Esophagus muscularis mucosa (tissue), 4 donors: ENCODE measurements around the gene CACNG8. TPM values are rescaled to one million over a fixed set of nuclear protein-coding genes. Genes with fewer than 3 reads are reported as not detected.
"Not testable (repeated sequence)": the region's sequence is repeated elsewhere in the genome, so short reads cannot be mapped to it uniquely, and the experiment has no call there.

Experiments
- DNase-seq: peaks from one replicate; pipeline ENCODE4 v3.0.0-alpha.2; 2017; ENCODE audit errors: extremely low spot score
- H3K27ac ChIP-seq, 4 donors: fragments of 200-600 bp; sonication (generic); replicated peaks in 1 of 4; 1 replicate in 3 of 4; 2 replicates in 1 of 4; pipeline ENCODE4 v1.5.1; 2016 to 2019; ENCODE audit warnings: mild to moderate bottlenecking in 1 of 4
- H3K27me3 ChIP-seq, 4 donors: fragments of 200-600 bp; sonication (generic); one replicate each; pipeline versions ENCODE4 v1.5.1 to v1.6.0; 2016 to 2019
- H3K36me3 ChIP-seq, 4 donors: fragments of 200-600 bp; sonication (generic); one replicate each; pipeline ENCODE4 v1.5.1; 2016 to 2019
- H3K4me1 ChIP-seq, 4 donors: fragments of 200-600 bp; sonication (generic); one replicate each; pipeline ENCODE4 v1.5.1; 2016 to 2019
- H3K4me3 ChIP-seq, 4 donors: fragments of 200-600 bp; sonication (generic); 1 replicate in 2 of 4; 2 replicates in 2 of 4; pipeline ENCODE4 v1.5.1; 2016 to 2019; ENCODE audit warnings: mild to moderate bottlenecking in 4 of 4, moderate library complexity in 1 of 4
- H3K9me3 ChIP-seq, 4 donors: fragments of 200-600 bp; sonication (generic); 1 replicate in 3 of 4; 2 replicates in 1 of 4; pipeline ENCODE4 v1.5.1; 2016 to 2019
- CTCF ChIP-seq, 3 experiments: fragments of 200-600 bp in 2 of 3; fragments of 450-650 bp in 1 of 3; sonication (generic) in 2 of 3; IDR thresholded peaks; one replicate each; pipeline ENCODE4 v1.5.1; 2017 to 2019; ENCODE audit warnings: antibody characterized with exemption in 3 of 3, mild to moderate bottlenecking in 2 of 3, moderate library complexity in 1 of 3
- EP300 ChIP-seq: sonication (generic); formaldehyde crosslinking; IDR thresholded peaks from one replicate; pipeline ENCODE4 v1.6.1; 2017; ENCODE audit warnings: antibody characterized with exemption
- POLR2A ChIP-seq: fragments of 450-650 bp; IDR thresholded peaks from one replicate; pipeline ENCODE4 v1.6.1; 2017; ENCODE audit warnings: antibody characterized with exemption, moderate library complexity, mild to moderate bottlenecking, low read depth
- POLR2AphosphoS5 ChIP-seq, 2 donors: sonication (generic); formaldehyde crosslinking; IDR thresholded peaks; one replicate each; pipeline ENCODE4 v1.6.1; 2017; ENCODE audit warnings: antibody characterized with exemption in 2 of 2
- WGBS: methylation state at CpG from one replicate; pipeline ENCODE4 v1.1.5; 2018; 5-methylcytosine and 5-hydroxymethylcytosine counted together
- intact Hi-C: fragments of 100-400 bp; cut with DNase I; formaldehyde crosslinking; loops from one replicate; pipeline ENCODE4 v1.15.1; 2023
- total RNA-seq, 4 donors: library from RNA; depleted of rRNA; stranded (reverse); fragments of >200 nt; gene quantifications; one replicate each; pipeline versions ENCODE4 v1.1.0 to v1.2.1, GENCODE V29; 2016

CACNG8 gene
- total RNA-seq, 4 donors from 2014 or later, result 0.06 TPM; not detected in 3

- WGBS, result 23% methylated on average over 9 of the region's 9 CpGs
- no peak overlapping the region for H3K27ac ChIP-seq
- TF ChIP-seq CTCF (IDR thresholded peaks at IDR 0.05), result no peak
- no peak for TF ChIP-seq POLR2A
- no peak for TF ChIP-seq EP300
- no peak for TF ChIP-seq POLR2AphosphoS5 (IDR thresholded peaks at IDR 0.05)
- no peak overlapping the region for H3K4me3 ChIP-seq
- no peak for DNase-seq
- H3K4me1 ChIP-seq, result peaks cover 0 to 5% (median 1%) of the 10 kb centered on the region in 4 donors
- intact Hi-C loops, result no loop called here
- H3K9me3 ChIP-seq, result no peaks in the 10 kb centered on the region
- no peaks in the 10 kb centered on the region for H3K36me3 ChIP-seq
- peaks cover 2 to 86% (median 29%) of the 10 kb centered on the region in 4 donors for H3K27me3 ChIP-seq
Measured at GRCh38 chr19:53945441-53945840, 17.3 kb upstream of the CACNG8 start.

- Histone ChIP-seq H3K9me3 (no peaks in the 10 kb centered on the region), H3K4me1 (peaks cover 0 to 5% (median 1%) of the 10 kb centered on the region in 4 donors), H3K36me3 (no peaks in the 10 kb centered on the region), H3K27me3 (peaks cover 2 to 85% (median 28%) of the 10 kb centered on the region in 4 donors), H3K4me3 (no peak overlapping the region), H3K27ac (no peak overlapping the region)
- intact Hi-C loops, result no loop called here
- no peak for TF ChIP-seq EP300
- TF ChIP-seq POLR2AphosphoS5 (IDR thresholded peaks at IDR 0.05), result no peak
- no peak for TF ChIP-seq CTCF (IDR thresholded peaks at IDR 0.05)
- TF ChIP-seq POLR2A, result no peak
- no peak for DNase-seq
- WGBS, result 99% methylated on average over 2 of the region's 2 CpGs
Measured at GRCh38 chr19:53945998-53946397, 16.7 kb upstream of the CACNG8 start.

DNA sequence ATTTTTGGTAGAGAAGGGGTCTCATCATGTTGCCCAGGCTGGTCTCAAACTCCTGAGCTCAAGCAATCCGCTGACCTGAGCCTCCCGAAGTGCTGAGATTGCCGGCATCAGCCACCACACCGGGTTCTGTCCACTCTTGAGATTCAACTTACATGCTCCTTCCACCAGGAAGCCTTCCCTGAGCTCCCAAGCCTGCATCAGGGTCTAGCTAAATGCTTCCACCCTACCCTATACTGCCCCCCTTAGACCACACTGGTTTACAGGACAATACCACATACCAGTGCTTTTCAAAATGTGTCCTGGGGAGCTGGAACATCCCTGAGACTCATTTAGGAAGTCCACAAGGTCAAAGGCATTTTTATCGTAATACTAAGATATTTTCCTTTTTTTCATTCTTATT lies 15.1 kb upstream of the CACNG8 start:
- 65% methylated on average over 5 of the region's 5 CpGs for WGBS
- H3K36me3 ChIP-seq, result no peaks in the 10 kb centered on the region

DNA sequence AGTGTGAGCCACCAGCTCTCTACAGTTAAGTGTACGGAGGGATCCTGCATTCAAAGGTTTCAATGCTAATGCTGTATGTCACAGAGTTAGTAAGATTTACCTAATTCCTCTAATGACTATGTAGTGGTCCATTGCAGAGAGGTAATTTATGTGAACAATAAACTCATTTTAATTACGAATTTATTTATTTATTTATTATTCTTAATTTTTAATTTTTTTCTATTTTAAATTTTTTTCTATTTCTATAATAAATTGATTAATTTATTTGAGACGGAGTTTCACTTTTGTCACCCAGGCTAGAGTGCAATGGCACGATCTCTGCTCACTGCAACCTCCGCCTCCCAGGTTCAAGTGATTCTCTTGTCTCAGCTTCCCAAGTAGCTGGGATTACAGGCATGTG lies 14.1 kb upstream of the CACNG8 start:
- H3K27me3 ChIP-seq, result peaks cover 0 to 85% (median 9%) of the 10 kb centered on the region in 4 donors
- intact Hi-C loops, H3K9me3 ChIP-seq: not testable (repeated sequence)

More for the DNA sequence above, 15.1 kb upstream of the CACNG8 start:
- H3K4me1 ChIP-seq, result no peaks in the 10 kb centered on the region
- H3K27me3 ChIP-seq, result peaks cover under 1 to 85% (median 16%) of the 10 kb centered on the region in 4 donors
- TF ChIP-seq EP300 (no peak), POLR2AphosphoS5 (IDR thresholded peaks at IDR 0.05) (no peak), CTCF (IDR thresholded peaks at IDR 0.05) (no peak), POLR2A (no peak)
- no peaks in the 10 kb centered on the region for H3K9me3 ChIP-seq
- H3K4me3 ChIP-seq, result no peak overlapping the region
- DNase-seq, result no peak
- intact Hi-C loops, result no loop called here
- H3K27ac ChIP-seq, result no peak overlapping the region

DNA sequence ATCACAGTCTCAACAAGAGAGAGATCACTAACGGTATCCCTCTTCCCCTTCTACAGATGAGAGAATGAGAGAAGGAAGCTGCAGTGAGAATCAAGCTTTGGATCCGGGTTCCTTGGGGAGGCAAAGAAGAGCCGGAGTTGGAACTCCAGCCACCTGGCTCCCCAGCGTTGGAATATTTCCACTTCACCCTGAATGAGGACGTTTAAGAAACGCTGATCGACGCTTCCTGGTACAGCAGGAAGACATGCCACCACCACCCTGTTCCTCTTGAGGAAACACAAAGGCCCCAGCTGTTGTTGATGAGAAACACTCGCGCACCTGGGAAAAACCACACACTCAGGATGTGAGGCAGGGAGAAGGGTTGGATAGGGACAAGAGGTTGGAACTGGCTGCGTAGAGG lies 11.3 kb upstream of the CACNG8 start:
- TF ChIP-seq EP300, result no peak
- TF ChIP-seq POLR2A, result no peak
- no peak for TF ChIP-seq POLR2AphosphoS5 (IDR thresholded peaks at IDR 0.05)
- no peak overlapping the region for H3K4me3 ChIP-seq
- H3K27ac ChIP-seq, result no peak overlapping the region
- intact Hi-C loops, result no loop called here
- peaks cover 0 to 95% (median 6%) of the 10 kb centered on the region in 4 donors for H3K27me3 ChIP-seq
- H3K9me3 ChIP-seq, result no peaks in the 10 kb centered on the region
- H3K4me1 ChIP-seq, result no peaks in the 10 kb centered on the region
- no peak for DNase-seq
- H3K36me3 ChIP-seq, result no peaks in the 10 kb centered on the region
- 41% methylated on average over 6 of the region's 11 CpGs for WGBS

More for the DNA sequence above, 14.1 kb upstream of the CACNG8 start:
- not testable (repeated sequence) for H3K4me3 ChIP-seq, H3K4me1 ChIP-seq, DNase-seq, H3K27ac ChIP-seq, H3K36me3 ChIP-seq
- 88% methylated on average over 5 of the region's 5 CpGs for WGBS

DNA sequence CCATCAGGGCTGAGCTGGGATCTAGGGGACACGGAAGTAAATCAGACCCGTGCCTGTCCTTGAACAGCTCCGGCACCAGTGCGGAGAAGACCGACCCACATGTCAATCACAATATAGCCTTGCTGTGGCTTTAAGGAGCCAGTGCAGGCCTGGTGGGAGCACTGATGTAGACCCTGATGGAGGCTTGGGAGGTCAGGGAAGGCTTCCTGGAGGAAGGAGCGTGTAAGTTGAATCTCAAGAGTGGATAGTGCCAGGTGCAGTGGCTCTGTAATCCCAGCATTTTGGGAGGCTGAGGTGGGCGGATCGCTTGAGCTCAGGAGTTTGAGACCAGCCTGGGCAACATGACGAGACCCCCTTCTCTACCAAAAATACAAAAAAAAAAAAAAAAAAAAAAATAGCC lies 10.8 kb upstream of the CACNG8 start:
- Histone ChIP-seq H3K27me3 (peaks cover 0 to 96% (median 6%) of the 10 kb centered on the region in 4 donors), H3K4me1 (no peaks in the 10 kb centered on the region), H3K36me3 (no peaks in the 10 kb centered on the region), H3K9me3 (no peaks in the 10 kb centered on the region), H3K4me3 (no peak overlapping the region), H3K27ac (no peak overlapping the region)
- DNase-seq, result no peak
- WGBS, result 78% methylated on average over 9 of the region's 9 CpGs
- intact Hi-C loops, result no loop called here
- TF ChIP-seq CTCF (IDR thresholded peaks at IDR 0.05) (no peak), POLR2A (no peak), EP300 (no peak), POLR2AphosphoS5 (IDR thresholded peaks at IDR 0.05) (no peak)
